ENCODE measurements around the gene SYT8.
"Not testable (repeated sequence)": the region's sequence is repeated elsewhere in the genome, so short reads cannot be mapped to it uniquely, and the experiment has no call there.

The SYT8 gene

DNA sequence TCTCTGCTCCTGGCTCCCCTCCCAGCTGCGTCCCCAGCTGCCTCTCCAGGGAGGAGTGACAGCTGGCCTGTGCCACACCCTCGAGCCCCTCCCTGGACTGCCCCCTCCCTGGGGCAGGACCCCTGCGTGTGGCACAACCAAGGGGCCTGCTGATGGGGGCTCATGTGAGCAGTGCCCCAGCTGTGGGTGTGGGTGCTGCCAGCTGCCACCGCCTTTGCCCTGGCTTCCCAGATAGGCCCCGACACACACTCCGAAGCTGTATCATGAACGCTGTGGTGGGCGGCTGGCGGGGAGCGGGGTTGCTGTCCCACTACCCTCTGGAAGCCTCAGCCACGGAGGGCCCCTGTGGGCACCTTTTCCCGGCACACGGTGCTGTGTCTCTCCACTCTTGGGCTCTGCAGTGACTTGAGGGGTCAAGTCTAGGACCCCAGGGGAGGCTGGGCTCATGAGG, 41.1 kb downstream of the SYT8 start:
- DNase-seq = not testable (repeated sequence)

DNA sequence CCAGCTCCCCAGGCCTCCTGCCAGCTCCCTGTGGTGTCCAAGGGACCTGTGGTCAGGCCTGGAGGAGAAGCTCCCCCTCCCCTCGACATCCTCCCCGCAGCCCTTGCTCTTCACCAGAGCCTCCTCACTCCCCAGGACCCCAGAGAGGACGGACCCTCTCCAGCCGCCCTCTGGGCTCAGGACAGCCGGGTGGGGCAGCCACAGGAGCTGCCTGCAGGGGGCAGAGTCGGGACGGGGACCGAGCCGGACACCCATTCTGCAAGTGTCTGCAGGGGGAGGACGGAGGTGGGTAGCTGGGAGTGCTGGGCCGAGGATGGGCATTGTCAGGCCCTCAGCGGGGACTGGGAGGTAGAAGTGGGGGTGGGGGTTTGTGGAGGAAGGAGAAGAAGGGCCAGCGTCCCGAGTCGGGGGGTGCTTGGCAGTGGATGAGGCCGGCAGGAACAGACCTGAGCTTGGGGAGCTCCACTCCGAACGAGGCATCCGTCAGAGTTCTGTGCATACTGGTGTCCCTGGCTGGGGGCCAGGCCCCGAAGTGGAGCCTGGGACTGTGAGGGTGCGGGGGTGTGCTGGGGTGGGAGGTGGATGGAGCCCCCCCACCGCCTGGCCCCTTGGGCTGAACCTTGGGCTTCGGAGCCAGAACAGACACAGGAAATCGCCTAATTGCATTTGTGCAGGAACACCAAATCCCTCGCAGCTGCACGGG, 41.7 kb downstream of the SYT8 start:
- no peak for DNase-seq

DNA sequence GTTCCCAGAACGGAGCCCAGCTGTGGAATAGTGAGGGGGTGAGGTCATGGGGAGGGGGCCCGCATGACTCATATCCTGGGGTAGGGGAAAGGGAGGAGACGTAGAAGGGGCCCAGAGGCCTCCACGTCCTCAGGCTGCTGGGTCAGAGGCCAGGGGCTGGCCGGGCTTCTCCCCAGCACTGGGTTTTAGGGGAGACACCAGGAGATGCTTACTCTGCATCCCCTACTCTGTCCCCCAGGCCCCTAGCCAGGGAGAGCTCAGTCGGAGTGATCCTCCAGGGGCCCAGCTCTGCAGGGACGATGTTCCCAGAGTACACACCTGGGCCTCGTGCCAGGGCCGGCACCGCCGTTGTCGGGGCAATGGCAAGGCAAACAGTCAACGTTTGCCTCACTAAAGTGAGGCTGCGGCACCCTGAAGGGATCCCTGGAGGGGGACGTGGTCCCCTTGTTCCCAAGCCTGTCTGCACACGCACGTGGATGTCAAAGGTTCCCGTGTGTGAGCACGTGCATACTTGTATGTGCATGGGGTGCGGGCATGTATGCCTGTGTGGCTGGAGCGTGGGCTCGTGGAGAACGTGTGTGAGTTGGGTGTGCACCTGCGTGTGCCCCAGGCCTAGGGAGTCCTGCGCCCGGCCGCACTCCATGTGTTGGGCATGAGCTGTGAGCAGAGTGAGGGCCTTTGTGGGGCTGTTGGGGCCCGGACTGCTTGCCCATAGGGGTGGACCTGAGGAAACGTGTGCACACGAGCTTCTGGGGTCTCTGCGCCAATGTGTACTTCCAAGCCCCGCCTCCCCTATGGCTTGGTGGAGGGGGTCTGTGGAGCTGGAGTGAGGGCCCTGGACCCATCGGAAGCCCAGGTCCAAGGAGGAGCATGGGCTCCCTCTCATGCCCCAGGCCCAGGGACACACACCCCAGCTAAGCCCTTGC, 42.7 kb downstream of the SYT8 start:
- DNase-seq = no peak

DNA sequence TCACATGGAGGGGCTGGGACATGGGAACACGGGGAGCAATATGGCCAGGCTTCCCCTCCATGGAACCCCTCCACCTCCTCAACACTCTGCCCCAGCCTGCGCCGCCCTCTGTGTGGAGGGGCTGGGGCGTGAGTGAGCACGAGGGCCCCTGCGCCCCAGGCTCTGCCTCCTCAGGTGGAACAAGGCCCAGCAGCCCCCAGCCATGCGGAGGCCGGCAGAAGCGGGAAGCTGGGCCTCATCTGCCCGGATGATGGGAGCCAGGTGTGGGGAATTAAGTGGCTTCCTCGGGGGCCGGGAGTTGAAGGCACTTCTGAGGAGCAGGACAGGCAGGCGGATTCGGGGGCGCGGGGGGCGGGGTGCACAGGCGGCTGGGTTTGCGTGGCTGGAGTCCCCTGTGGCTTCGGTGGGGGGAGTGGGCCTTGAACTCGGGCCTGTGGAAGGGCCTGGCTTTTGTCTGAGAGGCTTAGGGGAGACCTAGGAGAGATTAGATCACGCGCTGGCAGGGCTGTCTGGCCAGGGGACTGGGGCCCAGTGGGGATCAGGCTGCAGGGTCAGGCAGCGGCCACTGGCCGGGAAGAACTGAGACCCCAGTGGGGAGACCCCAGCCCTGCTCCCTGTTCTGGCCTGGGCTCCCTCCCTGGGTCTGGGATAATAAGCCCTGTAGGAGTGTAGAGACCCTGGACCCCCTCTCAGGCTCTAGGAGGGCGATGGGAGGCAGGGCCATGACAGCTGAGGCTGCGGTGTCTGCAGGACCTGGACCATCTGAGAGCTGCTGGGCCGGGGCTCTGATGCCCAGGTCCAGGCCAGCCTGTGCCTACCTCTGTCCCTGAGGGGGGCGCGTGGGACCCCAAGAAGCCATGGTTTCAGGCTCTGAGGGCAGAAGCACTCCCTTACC, 43.6 kb downstream of the SYT8 start:
- no peak for DNase-seq

DNA sequence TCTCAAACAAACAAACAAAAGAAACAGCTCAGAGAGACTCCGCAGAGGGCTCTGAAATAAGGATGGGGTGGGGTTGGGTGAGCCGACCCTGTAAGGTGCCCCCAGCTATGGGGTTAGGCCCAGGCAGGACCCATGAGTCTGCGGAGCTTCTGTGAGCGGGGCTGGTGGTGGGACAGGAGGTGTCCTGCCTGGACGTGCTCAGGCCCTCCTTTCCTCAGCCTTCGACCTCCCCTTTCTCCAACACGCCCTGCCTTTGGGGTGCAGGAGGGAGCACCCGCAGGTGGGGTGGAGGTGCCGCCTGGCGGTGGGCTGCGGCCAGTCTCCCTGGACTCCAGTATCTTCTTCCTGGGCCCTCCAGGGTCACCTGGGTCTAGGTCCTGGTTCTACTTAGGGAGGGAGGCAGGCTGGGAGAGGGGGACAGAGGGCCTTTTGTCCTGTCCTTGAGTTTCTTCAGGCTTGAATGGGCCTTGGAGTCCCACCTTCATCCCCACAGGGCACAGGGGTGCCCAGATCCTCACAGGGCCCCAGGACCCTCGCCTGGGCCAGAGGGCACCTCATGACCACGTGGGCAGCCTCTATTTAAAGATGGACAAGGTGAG, 44.7 kb downstream of the SYT8 start:
- DNase-seq = no peak

DNA sequence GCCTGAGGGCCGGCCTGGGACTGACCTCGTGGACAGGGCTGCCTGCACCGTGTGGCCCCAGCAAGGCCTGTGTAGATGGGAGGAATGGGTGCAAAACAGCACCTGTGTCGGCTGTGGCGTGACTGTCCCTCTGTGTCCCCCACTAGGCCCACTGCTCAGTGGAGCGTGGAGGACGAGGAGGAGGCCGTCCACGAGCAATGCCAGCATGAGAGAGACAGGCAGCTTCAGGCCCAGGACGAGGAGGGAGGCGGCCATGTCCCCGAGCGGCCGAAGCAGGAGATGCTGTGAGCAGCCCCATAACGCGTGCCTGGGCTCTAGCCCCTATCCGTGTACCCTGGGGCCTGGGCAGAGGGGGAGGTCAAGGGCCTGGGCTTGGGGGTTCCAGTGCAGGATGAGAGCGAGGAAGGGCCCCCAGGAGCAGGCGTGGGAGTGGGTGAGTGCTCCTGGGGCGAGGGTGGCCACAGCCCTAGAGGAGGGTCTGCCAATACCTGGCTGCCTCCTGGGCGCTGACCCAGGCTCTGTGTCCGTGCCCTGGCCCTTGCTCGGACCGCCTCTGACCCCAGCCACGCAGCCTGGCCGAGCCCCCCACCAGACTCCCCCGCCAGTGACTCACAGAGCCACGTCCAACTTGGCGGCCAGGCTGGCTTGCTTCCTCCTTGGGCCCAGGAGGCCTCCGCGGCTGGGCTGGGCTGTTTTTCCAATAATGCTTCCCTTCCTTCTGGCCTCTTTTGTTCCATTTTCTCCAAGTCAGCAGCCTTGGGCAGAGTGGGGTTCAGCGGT, 45.3 kb downstream of the SYT8 start:
- no peak for DNase-seq

DNA sequence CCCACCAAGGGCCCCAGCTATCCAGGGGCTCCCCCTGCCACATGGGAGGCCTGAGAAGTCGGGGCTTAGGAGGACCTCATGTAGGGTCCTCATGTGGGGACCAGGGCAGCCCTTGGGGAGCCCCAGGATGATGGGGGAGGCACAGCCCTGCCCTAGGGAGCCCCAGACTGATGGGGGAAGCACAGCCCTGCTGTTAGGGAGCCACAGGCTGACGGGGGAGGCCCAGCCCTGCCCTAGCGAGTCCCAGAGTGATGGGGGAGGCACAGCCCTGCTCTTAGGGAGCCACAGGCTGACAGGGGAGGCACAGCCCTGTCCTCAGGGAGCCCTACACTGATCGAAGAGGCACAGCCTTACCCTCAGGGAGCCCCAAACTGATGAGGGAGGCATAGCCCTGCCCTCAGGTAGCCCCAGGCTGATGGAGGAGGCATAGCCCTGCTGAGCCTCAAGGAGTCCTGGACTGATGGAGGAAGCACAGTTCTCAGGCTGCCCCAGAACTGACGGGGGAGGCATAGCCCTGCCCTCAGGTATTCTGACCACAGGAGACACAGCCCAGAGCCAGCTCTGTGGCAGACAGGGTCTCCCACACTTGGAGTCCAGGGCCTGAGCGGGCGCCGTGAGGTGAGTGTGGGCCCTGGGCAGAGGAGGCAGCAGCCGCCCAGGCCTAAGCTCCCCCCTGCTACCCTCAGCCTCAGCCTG, 46.1 kb downstream of the SYT8 start:
- DNase-seq = no peak

DNA sequence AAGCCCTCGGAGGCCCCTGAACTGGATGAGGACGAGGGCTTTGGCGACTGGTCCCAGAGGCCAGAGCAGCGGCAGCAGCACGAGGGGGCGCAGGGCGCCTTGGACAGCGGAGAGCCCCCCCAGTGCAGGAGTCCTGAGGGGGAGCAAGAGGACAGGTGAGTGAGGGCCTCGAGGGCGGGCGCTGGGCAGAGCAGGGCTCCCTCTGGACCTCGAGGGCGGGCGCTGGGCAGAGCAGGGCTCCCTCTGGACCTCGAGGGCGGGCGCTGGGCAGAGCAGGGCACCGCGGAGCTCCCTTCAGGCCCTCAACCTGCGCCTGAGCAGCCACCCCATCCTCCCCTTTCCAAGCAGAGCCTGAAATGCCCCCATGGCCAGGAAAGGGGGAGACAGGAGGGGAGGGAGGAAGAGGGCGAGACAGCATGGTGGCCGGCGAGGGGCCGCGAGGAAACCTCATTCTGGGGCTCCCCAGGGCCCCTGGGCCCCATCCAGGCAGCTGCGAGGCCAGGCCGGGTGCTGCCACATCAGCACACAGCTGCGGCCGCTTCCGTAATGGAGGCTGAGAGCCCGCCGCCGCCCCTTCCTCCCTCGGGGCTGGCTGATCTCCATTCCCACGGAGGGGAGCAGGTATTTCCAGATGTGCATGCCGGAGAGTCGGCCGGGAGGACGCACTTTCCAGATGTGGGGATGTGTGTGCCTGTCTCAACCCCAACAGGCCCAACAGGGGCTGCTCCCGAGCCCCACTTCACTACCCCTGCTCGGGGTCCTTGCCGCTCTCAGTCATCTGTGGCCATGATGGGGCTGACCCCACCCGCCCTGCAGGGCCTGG, 46.9 kb downstream of the SYT8 start:
- no peak for DNase-seq

DNA sequence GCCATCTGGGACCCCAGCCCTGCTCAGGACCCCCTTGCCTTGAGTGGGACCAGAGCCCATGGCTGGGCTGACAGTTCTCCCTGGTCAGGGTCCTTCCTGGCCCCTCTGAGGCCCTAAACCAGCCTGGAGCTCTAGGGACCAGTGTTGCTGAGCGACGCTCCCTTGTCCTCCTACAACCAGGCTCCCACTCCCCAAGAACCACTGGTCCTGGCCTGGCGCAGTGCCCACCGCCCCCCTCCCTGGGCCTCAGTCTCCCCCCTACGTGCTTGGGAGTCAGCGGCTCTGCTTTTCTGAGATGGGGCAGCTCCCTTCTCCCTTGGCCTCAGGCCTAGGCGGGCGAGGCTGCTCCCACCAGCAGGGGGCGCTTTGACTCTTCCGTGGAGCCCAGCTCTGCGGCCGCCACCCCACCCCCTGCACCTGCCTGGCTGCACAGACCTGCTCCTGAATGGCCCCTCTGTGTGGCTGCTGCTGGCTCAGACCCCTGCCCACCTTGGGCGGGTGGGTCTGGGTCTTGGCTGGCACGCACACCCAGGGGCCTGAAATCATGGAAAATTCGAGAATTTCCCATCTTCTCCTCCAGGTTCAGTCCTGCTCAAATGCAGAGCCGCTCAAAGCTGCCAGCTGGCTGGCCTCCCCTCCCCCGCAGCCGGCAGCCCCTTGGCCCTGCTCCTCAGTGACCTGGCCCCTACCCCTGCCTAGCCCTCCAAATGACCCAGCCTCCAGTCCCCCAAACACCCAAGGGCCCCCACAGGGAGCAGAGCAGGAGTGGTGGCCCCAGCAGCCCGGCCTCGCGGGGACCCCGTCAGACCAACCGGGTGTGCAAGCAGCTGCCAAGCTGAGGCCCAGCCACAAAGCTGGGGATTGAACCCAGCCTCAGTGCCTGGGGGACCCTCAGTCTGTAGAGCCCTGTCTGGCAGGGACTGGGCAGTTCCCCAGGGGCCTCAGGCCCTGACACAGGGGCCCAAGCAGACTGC, 47.8 kb downstream of the SYT8 start:
- DNase-seq = peak; percentile 44

DNA sequence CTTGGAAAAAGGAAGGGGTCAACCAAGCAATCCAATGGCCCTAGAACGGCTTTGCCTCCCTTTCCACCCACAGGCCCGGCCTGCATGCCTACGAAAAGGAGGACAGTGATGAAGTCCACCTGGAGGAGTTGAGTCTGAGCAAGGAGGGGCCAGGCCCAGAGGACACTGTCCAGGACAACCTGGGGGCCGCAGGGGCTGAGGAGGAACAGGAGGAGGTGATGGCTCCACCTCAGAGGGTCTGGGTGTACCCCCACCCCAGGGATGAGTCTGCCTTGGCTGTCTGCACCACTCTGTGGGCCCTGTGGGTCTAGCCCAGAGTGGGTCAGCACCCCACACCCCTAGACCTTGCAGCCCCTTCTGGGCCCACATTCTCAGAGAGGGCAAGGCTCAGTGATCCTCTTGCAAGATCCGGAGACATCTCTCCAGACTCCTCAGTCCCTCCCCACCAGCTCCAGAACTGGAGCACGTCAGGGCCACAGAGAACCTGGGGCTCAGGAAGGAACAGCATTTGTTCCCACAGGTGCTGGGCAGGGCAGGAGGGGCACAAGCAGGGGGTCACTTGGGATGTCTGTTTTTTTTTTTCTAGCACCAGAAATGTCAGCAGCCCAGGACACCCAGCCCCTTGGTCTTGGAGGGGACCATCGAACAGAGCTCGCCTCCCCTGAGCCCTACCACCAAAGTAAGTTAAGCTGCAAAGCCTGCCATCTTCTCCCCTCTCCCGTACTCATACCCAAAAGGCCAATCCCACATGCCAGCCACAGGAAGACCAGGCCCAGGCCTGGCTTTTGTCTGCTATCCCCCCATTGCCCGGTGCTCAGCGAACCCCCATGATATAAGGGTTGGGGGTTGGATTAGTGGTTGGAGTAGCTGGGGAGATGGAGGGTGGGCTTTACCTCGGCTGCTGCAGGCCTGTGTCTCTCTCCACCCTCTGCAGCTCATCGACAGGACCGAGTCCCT, 48.8 kb downstream of the SYT8 start:
- DNase-seq = no peak

DNA sequence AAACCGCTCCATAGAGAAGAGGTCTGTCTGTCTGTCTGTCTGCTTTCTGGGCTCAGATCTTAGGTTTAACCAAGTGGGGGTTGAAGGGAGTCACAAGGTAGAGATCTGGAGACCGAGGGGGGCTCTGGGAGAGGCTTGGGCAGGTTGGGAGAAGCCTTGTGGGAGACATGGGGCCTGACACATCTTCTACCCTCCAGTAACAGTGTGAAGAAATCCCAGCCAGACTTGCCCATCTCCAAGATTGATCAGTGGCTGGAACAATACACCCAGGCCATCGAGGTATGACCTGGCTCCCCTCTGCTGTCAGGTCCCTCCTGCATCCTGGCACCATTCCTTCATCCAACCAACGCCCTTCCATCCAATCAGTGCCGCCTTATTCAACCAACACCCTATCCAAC, 49.5 kb downstream of the SYT8 start:
- DNase-seq = no peak

DNA sequence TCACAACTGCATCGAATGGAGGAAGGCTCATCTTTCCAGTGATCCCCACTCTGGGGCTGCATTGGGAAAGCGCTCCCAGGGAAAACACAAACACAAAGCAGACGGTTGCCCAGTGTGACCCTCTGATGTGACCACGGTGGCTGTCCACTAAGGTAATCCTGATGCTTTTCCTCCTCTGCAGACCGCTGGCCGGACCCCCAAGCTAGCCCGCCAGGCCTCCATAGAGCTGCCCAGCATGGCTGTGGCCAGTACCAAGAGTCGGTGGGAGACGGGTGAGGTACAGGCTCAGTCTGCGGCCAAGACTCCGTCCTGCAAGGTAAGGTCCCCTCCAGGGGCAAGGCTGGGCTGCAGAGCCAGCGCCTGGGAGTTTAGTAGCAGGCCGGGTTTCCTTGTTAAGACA, 51.8 kb downstream of the SYT8 start:
- not testable (repeated sequence) for DNase-seq
